Fibroblast of skin of left biceps (primary cell): Measurements from ENCODE around the gene FOXA2.
"Not testable (repeated sequence)": the region's sequence is repeated elsewhere in the genome, so short reads cannot be mapped to it uniquely, and the experiment has no call there.

ENCODE experiments used
- DNase-seq, 2 experiments: peaks; one replicate each; pipeline ENCODE4 v3.0.0-alpha.2; 2013; ENCODE audit warnings: low read depth in 2 of 2

FOXA2 gene

DNA sequence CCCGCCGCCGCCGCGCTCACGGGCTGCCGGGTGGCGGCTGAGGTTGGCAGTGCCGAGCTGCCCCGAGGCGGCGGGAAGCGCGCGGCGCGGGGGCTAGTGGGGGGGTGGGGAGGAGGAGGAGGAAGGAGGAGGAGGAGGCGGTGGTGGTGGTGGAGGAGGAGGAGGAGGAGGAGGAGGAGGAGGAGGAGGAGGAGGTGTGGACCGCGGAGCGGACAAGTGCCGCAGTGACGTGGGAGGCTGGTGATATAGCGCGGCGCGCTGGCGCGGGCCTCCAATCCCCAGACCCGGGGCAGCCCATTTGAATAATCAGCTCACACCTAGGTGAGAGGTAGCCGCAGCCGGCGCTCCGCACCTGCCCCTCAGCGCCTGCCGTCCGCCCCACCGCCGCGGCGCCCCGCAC, at the start of gene FOXA2:
TSS of gene FOXA2 (minus strand) at position 51 of the 400 bp plus-strand sequence. CDS start 294 bp downstream, outside the sequence.
- no peak for DNase-seq

DNA sequence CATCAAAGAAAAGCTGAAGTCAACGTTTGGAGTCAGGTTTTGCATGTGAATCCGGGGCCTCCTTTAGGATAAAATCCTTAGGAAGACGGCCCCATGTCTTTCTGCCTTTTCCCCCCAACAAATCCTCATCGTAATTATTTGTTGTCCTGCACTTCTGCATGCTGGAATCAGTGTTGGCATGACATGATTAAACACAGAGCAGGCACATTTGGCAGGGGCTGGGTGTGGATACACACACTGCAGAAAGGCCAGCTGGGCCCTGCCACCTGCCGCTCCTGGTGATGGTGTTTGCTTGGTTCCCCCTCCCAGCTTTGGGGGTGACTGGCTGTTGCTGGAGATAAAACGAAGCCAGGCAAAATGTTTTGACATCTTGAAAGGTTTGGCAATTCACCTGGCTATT, 46.3 kb upstream of the FOXA2 start:
- no peak for DNase-seq

DNA sequence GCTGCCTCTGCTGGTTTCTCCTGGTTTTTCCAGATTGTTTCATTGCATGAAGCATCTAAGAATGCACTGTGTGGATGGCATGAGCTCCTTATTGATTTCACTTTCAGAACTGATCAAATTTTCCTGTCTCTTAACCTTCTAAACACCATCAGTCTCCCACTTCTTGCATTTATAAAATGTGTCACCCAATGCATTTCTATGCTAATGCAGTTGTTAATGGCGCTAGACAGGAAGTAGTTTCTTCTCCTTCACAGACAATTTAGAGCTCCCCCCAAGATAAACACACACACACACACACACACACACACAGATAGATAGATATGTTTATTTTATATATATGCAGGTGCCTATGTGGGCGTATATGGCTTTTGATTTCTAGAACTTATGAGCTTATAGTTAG, 45.6 kb upstream of the FOXA2 start:
- no peak for DNase-seq

DNA sequence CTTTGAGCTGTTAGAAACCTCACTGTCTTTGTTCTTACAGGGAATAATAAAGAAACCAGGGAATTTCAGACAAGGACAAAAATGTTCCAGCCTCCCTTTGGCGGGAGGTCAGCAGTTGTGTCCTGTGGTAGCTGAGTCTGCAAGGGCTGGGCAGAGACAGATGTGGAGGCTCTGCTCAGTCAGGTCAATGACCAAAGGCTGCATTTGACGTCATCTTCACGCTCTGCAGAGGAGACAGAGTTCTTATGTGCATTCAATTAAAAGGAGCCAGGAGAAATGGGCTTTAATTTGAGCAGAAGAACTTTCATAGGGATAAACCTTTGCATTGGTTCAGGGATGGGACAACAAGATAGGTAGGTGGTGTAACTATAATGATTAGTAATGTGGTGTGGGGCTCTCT, 45.1 kb upstream of the FOXA2 start:
- DNase-seq = no peak

DNA sequence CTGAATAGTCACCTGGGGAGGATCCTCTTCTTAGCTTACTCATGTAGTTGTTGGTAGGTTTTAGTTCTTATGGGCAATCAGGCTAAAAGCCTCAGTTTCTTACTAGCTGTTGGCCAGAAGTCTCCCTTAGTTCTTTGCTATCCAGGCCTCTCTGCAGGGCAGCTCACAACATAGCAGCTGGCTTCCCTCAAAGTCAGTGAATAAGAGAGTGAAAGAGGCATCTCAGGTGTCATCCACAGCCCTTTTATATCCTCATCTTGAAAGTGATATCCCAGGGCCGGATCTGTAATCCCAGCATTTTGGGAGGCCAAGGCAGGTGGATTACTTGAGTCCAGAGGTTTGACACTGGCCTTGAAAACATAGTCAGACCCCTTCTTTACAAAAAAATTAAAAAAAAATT, 42.1 kb upstream of the FOXA2 start:
- DNase-seq = no peak

DNA sequence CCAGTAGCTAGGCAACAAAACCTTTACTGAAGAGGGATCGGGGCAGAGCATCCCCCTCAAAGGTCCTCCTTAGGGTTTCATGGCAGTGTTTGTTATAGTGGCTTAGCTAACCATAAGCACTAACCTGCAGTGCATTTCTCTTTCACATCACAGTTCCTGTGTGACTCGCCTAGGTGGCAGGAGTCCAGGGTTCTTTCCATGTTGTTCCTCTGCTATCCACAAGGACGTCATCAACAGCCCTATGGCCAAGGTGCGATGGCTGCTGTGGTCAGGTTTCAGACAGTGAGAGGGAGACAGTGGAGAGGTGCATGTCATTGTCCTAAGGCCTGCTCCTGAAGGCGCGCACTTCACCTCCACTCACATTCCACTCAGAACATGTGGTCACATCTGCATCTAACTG, 38.8 kb upstream of the FOXA2 start:
- no peak for DNase-seq

DNA sequence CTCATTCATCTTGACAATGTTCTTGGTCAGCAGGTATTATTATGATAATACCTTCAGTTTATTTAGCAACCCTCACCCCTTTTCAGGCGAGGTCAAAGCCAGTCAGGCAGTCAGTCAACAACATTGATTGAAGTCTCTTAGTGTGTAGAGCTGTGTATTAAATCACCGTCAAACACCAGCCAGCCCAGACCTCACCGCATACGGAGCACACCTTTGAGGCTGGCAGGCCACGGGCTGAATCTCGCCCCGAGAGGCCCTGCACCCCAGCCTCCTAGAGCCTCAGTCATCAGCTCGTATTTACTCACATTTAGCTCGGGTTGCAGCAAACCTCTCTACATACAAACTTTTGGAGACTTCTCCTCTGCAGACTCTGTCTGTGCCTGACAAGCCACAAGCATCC, 36.0 kb upstream of the FOXA2 start:
- no peak for DNase-seq

DNA sequence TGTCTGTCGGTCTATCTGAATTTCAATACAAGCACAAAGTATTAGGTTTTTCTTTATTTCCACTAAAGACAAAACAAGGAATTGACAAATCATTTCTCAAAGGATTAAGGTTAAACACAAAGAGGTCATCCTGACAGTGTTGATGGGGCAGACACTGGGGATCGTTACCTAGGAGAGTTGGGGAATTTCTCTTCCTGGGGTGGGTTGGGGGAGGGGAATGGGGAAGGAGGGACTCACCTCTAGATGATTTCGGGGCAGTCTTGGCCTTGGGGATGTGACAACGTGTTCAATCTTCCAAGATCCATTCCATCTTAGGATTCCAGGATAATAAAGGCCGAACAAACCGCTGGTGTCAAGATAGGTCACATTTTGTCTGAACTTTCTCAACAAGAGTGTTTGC, 35.4 kb upstream of the FOXA2 start:
- DNase-seq = no peak

DNA sequence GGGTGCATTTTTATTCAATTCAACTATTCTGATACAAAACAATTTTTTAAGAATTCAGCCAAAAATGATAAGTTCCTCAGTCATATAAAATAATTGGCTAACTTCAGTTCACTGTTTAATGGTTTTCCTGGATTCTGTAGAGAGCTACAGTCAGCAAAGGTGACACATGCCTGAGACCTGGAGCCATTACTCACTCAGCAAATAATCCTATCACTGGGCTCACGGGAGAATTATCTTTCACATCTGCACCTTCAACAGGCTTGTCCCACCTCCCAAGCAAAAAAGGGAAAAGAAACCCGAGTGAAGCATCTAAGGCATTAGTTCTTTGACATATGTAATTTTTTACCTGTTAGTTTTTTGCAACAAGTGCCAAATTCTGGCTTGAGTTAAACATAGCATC, 34.9 kb upstream of the FOXA2 start:
- no peak for DNase-seq

DNA sequence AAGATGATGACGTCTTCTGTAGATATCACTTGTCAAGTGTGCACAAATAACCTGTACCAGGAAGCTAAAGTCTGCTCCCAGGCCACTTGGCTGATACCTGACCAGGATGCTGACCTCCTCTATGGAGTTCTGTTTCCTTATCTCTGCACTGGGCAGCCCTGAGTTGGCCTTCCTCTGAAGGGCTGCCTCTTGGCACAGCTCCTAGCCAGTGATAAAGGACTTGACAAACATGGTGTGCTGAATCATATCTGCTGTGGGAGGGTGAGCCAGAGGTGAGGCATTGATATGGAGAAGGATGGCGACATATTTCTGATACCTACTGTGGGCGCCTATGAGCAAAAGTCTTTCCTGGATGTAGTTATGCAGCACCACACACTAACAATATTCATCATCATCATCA, 32.8 kb upstream of the FOXA2 start:
- DNase-seq = no peak

DNA sequence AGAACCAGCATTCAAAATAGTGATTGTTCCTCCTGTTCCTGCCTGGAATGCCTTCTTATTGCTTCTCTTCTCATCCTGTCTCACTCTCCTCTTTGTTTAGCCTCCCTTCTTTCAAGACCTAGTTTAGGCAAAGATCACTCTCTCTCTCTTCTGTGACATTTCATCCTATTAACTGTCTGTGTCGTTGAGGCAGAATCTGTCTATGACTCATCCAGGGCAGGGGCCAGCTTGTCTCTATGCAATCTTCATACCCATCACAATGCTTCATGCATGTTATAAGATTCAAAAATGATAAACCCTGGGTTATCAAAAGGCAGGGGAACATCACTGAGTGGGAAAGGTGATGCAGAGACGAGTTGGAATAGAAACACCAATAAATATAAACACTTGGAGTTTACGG, 32.2 kb upstream of the FOXA2 start:
- DNase-seq = no peak

DNA sequence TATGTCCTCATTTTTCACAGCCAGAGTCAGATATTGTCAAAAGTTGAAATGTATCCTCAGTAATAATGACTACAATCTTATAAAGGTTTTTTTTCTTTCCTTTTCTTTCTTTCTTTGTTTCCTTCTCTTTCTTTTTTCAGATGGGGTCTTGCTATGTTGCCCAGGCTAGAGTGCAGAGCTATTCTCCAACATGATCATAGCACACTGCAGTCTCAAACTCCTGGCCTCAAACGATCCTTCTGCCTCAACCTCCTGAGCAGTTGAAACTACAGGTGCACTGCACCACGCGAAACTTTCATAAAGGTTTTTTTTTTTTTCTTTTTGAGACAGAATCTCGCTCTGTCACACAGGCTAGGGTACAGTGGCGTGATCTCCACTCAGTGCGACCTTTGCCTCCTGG, 31.1 kb upstream of the FOXA2 start:
- DNase-seq = no peak

DNA sequence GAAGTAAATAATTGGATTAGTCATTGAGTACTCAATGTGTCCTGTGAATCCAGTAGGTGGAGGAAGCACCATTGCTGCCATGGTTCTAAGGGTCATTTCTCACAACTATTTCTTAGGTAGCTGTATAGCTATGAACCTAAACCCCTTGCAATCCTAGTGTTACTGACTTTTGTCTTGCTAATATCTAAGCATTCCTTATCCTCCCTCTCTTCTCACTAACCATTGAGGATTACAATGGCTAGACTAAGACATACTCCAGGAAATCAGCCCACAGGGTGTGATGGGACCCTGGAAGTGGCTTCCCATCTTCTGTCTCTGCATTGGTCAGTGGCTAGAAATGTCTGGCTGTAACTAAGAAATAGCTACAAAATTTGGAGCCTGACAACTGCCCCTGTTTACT, 27.3 kb upstream of the FOXA2 start:
- no peak for DNase-seq

DNA sequence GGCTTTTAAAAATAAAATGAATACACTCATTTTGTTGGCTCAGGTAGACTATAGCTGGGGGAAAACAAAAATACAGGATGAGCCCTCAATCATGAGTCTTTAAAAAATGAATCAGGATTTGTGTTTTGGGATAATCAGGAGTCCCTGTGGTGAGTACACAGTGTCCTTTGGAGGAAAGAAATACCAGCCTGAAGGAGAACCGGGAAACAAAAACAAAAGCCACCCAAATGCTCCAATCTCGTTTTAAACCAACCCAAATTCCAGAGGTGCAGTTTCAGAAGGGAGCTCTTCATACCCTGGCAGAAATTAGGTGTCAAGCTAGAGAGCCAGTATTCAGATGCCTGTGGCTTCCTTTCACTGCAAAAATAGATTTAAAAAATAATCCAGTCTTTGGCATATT, 23.3 kb upstream of the FOXA2 start:
- DNase-seq = no peak

DNA sequence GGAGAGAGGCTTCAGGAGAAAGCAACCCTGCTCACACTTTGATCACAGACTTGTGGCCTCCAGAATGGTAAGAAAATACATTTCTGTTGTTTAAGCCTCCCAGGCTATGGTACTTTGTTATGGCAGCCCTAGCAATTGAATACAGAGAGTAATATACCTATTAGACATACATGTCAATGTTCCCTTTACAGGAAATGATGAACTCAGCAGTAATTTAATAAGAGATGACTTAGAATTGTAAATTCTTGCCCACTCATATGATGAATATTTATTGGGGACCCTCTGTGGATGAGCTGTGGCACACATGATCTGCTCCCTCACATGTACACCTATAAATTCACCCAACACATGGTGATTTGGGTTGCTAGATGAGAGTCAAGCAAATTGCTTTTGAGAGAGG, 20.4 kb upstream of the FOXA2 start:
- DNase-seq = no peak

DNA sequence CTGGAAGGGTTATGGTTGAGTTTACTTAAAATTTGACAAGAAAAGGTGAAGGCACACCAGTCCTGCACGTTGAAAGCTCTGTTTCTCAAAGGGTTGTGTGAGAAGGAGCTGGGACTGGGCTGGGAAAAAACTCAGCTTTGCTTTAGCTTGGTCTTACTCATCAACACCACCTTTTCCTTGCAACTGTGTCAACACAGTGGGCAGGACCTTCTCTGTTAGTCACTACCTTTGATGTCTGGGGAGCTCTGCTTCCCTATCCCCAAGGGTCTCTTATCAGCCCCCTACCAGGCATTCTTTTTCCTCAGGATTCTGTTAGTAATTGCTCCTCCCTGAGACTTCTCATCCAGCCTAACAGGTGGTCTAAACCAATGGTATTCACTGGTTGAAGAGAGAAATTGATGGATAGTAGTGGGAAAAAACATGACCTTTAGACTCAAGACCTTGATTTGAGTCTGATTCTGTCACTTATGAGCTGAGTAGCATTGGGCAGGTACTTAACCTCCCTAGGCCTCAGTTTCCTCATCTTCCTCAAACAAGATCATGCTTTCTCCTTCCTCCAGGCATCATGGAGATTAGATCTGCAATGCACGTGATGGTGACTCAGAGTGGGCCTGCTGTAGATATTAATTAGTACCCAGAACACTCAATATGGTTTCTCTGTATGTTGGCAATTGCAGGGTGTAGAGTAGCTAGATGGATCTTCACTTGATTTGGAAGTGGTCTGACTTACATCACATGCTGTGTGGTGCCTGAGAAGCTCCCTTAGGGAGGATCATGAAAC, 17.2 kb upstream of the FOXA2 start:
- DNase-seq = no peak

DNA sequence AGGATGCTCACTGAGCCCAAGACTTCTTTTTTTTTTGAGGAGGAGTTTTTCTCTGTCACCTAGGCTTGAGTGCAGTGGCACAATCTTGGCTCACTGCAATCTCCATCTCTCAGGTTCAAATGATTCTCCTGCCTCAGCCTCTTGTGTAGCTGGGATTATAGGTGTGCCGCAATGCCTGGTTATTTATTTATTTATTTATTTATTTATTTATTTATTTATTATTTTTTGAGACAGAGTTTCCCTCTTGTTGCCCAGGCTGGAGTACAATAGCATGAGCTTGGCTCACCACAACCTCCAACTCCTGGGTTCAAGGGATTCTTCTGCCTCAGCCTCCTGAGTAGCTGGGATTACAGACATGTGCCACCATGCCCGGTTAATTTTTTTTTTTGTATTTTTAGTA, 14.9 kb upstream of the FOXA2 start:
- not testable (repeated sequence) for DNase-seq

DNA sequence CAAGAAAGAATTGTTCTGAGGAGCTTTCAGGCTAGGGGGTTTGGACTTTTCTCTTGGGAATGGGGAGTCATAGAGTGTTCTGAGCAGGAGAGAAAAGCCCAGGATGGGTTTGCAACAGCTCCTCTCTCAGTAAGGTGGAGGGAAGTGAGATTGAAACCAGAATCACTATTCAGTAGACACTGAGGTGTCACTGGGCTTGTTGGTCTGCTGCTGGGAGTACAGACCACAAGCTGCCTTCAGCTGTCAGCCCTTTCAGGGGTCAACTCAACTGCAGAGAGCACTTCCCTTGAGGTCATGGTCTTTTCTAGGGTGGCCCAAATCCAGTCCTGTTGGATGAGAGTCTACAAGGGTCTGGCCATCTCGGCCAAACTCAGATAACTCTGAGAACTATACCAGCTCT, 12.9 kb upstream of the FOXA2 start:
- DNase-seq = no peak

DNA sequence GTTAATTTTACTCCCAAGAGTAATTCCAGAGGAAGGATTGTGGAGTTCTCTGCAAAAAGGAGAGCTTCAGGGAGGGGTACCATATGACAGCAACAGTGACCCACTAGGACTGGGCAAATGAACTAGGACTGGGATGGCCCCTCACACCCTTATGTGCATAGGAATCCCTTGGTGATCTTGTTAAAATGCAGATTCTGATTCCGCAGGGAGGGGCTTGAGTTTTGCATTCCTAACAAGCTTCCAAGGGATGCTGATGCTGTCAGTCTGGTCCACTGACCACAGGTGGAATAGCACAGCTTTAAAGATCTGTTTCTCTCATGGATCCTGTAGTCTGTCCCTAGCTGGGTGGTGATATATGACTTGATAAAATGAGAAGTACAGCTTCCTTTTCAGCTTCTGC, 6.3 kb upstream of the FOXA2 start:
- DNase-seq = no peak

DNA sequence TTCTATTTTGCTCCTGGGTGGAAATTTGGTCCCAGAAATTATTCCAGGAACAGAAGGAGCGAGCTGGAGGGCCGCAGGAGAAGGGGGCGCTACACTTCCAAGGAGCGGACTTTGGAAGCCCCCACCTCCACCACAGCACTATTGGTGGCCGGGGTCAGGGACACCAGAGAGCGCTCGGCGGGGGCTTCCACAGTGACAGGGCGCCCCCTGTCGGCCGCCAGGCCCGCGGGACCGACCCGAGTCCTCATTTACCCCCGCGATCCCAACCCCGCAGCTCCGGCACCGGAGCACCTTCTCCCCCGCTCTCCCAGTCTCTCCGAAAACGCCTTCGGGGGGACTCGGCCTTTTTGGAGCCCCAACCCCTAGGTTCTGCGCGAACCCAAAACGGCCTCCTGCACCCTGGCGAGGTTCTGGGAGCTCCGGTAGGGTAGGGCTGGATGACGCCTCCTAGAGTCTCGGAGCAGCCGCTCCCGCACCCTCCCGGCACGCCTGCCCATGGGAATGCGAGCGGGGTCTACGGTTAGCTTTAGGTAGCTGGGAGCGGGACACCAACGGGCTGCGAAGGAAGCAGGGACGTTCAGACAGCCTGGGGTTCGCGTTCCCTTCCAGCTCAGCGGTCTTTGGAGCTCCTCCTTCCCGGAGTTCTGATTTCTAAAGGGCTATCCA, 2.4 kb upstream of the FOXA2 start:
- no peak for DNase-seq

DNA sequence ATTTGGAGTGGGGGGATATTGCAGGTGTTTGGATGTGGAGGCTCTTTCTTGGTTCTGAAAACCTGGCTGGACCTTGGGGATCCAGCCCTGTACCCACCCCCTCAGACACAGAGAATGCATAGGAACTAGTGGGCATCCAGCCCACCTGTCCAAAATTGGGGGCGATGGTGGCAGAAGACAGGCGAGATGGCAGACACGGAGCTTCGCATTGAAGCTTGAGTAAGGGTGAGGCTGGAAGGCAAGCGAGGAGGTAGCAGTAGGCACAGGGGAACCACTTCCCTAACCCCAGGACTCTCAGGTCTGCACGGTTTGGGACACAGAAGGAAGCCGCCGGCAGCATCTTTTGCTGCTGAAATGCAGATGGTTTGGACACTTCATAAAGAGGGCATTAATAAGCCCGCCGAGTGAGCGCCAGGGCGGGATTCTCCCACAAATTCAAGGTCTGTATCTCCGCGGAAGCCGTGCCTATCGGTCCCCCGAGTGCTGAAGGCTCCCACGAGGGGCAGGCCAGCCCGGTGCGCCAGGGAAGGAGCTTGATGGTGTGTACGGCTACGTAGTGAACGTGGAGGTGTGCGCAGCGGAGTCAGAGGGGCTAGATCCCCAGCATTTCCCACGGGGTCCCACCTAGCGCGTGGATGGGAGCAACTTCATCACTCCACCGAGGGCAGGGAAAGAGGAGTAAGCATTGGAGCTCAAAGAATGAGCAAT, 1.6 kb upstream of the FOXA2 start:
- DNase-seq = no peak

DNA sequence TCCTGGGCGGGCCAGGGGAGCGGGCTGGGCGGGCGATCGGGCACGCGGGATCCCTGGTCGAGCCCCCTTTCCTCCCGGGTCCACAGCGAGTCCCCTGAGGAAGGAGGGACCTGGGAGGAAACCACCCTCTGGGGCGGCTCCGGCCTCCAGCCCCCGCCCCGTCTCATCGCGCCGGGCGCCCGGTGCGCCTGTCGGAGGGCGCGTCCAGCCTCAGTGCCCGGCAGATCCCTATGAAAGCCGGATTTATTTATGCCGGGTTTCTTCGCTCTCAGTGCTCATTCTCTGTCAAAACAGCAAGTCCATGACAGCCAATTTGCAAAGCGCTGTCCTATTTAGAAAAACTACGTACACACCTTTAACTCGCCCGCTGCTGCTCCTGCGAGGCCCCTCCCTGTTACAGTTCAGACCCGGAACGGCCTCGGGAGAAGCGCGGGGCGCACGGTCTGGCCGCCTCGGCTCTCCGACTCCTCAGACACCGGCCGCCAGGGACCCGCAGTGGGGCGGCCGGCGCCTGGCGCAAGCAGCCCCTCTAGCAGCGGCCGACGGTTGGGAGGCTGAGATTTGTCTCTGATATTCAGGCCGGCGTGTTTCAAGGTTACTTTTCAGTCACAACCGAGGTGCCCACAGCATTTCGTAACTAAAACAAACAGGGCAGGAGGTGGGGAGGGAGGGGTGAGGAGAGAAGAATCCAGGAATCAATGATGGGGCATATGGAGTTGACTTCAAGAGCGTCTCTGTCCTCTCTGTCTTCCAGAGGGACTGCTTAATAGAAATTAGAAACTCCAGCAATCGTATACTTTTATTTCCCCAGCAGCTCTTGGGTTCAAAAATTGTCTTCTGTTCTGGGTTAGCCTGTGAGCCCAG, 782 bp upstream of the FOXA2 start:
- DNase-seq = no peak
